Measurements from ENCODE around the gene BCL2A1.

GRCh38 chr15:79989183-79989582 lies 18.2 kb upstream of the BCL2A1 start:
- no peak for TF ChIP-seq CTCF (optimal IDR thresholded peaks at IDR 0.05 in 1 of 3, IDR thresholded peaks at IDR 0.05 in 1 of 3, conservative IDR thresholded peaks at IDR 0.05 in 1 of 3; ENCODE audit: extremely low read depth in 1 of 3, insufficient read depth in 2 of 3, low read length in 3 of 3)
- TF ChIP-seq EZH2 (IDR thresholded peaks at IDR 0.05; ENCODE audit: low read length): no peak
